ENCODE results near the gene DST.

- TF ChIP-seq CTCF (IDR thresholded peaks at IDR 0.05; ENCODE audit: poor library complexity) (no peak), EZH2 (IDR thresholded peaks at IDR 0.05; ENCODE audit: borderline replicate concordance) (no peak)
These were observed 48.8 kb downstream of the DST start for GRCh38 chr6:56593801-56594318.

Measured in hepatocyte (in vitro differentiated cells).